Myocyte (in vitro differentiated cells): Measurements from ENCODE around the gene WDFY2. TPM values are rescaled to one million over a fixed set of nuclear protein-coding genes. Genes with fewer than 3 reads are reported as not detected.
"Not testable (repeated sequence)": the region's sequence is repeated elsewhere in the genome, so short reads cannot be mapped to it uniquely, and the experiment has no call there.

Experiments
- DNase-seq: peaks from one replicate; pipeline ENCODE4 v3.0.0-alpha.2; 2012; ENCODE audit warnings: low read depth
- total RNA-seq: library from RNA; depleted of rRNA; stranded (reverse); fragments of >200 nt; gene quantifications from 2 replicates; pipeline ENCODE4 v1.2.3, GENCODE V29; 2014

The WDFY2 gene
- total RNA-seq, 1 donor from 2014 or later: 6.1 TPM

DNA sequence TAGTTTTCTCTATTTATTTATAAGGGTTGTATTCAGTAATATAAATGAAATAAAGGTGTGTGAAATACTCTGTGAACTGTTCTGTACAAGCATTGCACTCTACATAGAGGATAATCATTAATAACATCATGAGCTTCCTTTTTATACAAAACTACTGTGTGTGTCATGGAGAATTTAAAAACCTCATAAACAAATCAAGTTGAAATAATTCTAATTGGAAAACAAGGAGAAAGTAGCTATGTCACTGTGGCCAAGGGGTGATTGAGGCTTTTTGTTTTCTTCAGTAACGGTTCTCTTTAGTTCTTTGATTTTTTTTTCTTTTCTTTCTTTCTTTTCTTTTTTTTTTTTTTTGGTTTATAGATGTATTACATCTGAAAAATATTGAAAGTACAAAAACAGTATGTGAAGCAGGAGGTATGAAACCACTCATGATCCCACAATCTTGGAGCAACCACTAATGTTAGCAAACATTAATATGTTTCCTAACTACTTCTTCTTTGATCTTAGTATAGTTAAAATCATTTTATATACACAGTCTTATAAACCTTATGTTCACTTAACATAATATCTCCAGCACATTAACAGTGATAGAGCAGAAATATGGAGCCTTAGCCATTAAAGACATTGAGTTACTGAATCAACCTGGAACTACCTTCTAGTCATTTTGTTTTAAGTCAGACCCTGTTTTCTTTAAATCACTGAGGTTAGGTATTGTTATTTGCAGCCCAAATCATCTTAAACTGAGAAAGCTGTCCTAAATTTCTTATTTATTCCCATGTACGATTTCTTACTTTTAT lies 45.4 kb downstream of the WDFY2 start:
- no peak for DNase-seq

DNA sequence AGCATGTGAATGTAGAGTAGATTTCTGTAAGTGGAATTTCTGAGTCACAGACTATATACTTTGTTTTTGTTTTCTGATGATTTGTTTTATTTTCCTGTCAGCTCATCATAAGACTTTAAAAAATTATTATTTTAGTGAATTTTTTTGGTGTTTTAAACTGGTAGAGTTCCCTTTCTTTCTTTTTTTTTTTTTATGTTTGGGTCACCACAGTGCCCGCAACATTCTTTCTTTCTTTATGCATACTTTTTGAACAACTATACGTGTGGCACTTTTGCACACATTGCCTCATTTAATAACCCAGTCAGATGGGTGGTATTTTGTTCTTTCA lies 46.0 kb downstream of the WDFY2 start:
- DNase-seq: no peak

DNA sequence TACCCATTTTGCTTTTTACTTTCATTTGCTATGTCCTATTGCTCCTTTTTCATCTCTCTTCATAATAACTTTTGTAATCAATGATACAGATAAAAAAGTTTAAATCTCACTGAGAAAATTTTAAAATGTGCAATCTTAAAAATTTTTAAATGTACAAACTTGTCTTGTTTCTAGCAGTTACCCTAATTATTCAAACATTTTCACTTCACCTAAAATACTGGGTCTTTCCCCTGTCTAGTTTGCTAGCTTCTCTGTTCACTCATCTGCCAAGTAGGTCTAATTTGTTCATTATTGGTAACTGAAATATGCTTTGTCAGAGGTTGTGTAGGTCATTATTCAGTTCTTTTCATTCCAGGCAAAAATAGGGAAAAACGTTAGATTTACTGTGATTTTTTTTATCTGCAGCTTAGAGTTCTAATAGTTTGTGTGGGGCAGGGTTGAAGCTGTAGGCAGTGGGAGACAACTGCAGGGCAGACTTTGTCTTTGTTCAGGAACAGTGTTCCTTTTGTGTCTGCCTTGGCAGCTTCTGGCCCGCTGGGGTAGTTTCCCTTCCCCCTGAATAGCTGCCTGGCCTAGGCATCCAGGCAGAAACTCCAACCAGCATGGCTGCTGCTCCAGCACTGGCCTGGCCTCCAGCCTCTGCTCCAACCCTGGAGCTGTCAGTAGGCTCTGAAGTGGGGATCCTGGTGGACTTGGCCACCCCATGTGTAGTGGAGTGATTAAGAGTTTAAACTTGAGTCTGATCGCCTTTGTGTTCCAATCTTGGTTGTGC lies 48.5 kb downstream of the WDFY2 start:
- peak; percentile 47 for DNase-seq

DNA sequence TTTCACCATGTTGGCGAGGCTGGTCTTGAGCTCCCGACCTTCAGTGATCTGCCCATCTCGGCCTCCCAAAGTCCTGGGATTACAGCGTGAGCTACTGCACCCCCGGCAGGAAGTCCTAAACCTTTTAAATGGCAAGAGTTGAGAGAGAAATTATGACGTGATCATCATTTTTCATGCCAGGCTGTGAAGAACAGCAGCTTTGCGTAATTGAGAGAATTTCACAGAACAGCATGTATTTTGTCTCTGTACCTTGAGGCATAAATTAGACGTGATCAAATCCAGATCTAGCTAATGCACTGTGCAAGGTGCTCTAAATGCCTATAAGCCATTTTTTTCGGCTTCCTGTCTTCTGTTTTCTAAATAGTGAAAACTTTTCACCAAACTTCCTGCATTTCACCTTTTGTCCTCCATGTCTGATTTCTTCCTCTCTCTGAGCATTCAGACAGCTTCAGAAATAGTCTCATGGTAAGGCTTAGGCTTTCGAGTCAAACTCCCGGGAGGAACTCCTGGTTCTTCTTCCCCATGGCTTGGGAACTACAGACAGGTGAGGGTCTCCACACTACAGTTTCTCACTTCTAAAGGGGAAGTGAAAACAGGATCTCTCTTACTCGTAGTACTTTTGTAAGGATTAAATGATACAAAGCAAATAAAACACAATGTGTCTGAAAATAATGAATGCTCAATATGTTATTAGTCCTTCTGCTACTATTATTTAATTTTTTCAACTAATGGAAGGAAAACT lies 51.0 kb downstream of the WDFY2 start:
- DNase-seq: no peak

DNA sequence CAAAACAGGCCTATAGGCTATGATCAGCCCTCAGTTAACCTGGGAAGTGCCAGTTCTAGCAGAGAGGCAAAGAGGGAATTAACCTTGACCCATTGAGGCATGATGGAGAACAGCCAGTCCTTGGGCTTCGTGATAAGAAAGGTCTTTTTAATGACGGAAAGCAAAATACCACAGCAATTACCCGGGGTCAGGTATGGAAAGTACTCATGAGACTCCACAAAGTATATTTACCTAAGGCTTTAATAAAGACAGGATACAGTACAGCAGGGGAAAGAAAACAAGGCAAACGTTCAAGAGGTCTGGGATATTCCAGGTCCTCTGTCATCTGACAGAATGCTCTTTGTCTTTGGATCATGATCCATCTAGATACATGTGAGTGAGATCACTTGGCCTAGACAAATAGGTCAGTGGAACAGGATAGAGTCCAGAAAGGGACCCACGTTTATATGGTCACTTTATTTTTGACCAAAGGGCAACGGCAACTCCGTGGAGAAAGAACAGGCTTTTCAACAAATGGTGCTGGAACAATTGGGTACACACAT lies 52.2 kb downstream of the WDFY2 start:
- DNase-seq: no peak

DNA sequence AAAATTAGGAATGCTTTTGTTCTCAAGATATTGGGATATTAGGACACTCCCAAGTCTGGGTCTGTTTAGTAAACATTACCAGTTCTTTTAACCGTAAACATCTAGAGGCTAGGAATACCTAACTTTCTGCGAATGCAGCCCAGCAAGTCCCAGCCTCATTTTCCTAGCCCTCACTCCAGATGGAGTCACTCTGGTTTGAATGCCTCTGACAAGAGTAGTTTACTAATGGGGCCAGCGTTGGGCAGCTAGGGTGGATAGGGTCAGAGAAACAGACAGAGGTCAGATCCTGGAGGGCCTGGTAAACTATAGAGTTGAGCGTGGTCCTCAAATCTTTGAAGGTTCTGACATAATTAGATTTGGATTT lies 53.6 kb downstream of the WDFY2 start:
- DNase-seq: no peak

DNA sequence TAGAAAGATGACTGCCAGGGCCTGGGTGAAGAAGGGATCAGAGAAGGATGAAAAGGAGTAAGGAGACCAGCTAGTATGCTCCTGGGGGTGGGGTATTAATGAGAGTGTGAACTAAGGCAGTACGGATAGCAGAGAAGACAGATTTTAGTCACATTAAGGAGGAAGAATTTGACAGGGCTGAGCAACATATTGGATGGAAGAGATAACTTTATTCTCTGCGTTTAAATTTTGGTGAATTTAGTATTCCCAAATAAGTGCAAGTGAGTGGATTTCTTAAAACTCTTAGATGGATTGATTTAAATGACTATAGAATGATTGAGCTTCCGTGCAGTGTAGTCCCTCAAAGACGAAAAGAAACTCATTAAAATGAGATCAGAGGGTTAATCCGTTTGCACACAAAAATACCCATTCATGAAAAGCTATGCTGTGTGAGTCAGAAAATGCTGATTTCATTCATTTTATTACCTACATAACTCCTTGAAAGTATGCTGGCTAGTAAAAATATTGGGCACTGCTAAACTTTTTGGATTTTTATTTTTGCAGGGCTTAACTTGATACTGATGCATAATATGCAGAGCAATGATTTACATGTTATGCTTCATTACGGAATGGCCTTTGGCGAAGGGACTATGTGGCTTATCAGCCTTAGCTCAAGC lies 54.1 kb downstream of the WDFY2 start:
- DNase-seq: no peak

DNA sequence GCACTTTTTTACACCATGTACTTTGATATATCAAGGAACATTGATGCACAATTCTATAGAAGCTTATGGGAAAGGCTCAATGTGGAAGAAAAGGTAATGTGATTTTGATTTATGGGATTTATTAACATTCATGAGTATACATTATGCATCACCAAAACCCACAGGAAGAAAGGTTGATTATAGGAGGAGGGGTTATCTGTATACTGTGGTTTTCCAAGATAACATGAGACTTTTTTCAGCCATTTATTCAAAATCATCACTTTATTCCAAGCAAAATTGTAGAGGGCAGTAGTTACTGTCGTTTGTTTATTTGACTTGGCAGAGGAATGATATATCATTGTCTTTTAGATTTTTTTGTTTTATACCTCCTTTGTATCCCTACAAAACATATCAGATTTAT lies 54.9 kb downstream of the WDFY2 start:
- no peak for DNase-seq

DNA sequence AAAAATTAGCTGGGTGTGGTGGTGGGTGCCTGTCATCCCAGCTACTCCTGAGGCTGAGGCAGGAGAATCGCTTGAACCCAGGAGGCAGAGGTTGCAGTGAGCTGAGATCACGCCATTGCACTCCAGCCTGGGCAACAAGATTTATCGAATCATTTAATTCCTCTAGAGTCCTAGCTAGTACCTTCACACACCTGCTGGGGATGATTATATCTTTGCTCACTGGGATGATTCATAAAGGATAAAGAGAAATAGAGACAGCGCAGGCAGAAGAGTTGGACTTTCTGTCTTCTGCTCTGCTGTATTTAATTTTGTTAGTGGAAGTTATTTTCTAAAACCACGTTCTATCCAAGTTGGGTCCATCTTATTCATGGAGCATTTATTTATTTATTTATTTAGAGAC lies 56.4 kb downstream of the WDFY2 start:
- DNase-seq: not testable (repeated sequence)

DNA sequence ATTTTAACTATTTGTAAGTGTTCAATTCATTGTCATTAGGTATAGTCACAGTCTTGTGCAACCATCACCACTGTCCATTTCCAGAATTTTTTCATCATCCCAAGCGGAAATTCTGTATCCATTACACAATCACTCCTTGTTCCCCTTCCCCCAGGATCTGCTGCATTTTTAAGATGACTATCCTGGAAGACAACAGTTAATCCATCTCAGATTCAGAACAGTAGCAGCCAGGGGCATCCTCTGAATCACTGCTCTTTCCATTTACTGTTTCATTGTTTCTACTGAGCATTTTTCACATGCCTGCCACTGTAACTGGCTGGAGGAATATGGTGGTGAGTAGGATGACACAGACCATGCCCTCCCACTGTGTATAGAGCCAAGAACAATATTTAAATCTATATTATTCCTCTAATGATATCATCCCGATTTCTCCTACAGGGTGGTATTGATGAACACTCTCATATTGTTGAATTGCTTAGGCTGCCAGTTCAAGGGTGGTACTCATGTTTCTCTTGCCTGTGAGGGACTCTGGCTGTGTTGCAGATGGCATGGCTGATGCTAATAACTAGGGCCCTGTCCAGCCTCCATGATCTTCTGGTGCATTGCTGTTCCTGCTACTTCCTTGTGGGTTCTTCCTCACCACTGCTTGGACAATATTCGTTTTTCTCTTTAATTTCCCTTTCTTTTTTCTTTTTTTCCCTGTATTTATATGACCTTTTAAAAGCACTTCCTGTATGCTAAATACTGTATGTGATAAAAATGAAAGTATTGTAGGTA lies 59.0 kb downstream of the WDFY2 start:
- DNase-seq: peak; percentile 66

DNA sequence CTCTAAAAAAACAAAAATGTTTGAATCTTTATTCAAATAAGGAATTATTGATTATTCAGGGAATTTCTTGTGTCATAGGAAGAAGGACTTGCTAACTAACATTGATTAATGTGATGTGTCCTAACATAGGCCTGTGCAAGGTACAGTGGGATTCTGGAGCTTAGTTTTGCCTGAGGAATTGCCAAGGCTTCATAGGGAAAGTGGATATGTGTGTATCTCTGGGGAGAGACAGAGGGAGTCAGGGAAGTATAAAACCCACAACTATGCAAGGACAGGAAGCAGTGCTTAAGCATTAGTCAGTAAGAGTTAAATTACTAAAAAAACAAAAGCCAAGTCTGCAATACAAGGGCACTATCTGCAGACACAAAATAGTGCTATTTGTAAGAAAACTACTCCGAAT lies 59.6 kb downstream of the WDFY2 start:
- peak; percentile 82 for DNase-seq

DNA sequence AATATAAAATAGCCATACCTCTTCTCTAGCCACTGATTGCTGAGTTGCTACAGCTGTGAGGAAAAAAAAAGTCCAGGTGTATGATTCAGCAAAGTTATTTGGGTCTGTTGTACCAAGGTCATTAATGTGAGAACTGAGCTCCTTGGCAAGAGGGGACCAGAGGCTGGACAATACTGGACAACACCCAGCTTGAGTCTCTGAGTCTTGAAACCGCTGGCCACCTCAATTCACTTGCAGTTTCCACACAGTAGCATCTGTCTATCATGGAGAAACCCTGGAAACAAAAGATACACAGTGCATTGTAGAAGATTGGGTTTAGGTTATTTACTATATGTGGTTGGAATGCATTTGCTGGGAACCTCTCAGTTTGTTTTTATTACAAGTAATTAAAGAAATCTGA lies 60.4 kb downstream of the WDFY2 start:
- DNase-seq: peak; percentile 59

DNA sequence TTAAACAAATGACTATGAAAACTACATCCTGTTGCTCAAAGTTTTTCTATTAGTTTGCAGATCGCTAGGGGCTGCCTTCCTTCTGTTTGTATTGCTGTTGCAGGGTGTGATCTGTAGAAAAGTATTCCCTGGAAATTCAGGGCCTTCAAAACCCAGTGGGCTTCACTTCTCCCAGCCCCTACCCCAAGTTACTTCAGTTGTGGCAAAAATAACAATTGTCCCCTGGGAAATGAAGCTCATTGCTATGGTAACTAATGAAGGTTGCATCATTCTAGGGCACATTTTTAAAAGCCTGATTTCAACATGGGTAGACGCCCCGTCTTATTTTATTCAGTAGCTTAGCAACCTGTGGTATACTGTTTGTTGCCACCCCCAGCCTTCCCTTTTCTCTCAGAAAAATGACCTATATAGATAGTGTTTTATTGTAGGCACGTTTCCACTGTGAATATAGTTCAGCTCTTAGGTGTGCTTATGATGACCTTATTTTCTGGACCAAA lies 60.9 kb downstream of the WDFY2 start:
- DNase-seq: peak; percentile 55

DNA sequence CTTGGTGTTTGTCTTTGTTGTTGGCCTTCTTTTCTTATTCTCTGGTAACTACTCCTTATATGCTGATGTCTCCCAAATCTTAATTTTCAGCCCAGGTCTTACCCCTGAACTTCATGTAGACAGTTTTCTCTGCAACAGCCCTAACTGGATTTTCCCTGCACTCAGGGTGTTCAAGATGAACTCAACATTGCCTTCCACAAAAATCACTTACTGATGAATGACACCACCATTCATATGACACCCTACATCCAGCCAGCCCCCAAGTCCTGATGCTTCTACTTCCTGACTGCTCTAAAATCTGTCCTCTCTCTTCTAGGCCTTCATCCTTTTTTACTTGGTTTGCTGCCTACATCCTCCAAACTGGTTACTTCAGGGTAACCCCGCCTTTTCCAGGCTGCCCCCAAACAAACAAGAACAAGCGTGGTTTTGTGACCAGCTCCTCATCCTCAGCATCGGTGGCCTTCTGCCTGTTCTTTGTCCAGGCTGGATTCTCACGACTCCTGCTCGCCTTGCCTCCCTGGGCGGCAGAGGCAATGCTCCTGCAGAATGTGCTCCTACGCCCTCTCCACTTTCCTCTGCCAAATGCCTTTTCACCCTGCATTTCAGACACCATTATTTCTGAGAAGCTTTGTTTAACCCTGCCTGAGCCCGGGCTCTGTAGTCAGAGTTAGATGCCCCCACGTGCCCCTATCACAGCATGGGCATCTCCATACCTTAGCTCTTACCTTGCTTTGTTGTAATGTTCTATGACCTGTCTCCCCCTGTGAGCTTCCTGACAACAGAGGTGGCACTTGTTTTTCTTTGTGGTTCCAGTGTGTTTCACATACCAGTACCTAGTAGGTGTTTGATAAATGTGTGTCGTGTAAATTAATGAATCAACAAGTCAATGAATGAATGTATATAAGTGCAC lies 61.8 kb downstream of the WDFY2 start:
- no peak for DNase-seq

DNA sequence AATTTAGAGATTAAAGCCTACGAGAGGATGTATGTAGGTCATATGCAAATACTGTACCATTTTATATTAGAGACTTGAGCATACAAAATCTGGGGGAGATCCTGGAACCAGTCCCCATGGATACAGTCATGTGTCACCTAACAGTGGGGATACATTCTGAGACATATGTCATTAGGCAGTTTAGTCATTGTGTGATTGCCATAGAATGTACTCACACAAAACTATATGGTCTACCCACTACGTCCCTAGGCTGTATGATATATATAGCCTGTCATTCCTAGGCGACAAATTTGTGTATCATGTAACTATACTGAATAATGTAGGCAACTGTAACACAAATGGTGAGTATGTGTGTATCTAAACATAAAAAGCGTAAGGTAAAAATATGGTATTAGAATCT lies 62.8 kb downstream of the WDFY2 start:
- DNase-seq: no peak

DNA sequence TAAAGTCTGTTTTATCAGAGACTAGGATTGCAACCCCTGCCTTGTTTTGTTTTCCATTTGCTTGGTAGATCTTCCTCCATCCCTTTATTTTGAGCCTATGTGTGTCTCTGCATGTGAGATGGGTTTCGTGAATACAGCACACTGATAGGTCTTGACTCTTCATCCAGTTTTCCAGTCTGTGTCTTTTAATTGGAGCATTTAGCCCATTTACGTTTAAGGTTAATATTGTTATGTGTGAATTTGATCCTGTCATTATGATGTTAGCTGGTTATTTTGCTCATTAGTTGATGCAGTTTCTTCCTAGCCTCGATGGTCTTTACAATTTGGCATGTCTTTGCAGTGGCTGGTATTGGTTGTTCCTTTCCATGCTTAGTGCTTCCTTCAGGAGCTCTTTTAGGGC lies 67.9 kb downstream of the WDFY2 start:
- DNase-seq: not testable (repeated sequence)

DNA sequence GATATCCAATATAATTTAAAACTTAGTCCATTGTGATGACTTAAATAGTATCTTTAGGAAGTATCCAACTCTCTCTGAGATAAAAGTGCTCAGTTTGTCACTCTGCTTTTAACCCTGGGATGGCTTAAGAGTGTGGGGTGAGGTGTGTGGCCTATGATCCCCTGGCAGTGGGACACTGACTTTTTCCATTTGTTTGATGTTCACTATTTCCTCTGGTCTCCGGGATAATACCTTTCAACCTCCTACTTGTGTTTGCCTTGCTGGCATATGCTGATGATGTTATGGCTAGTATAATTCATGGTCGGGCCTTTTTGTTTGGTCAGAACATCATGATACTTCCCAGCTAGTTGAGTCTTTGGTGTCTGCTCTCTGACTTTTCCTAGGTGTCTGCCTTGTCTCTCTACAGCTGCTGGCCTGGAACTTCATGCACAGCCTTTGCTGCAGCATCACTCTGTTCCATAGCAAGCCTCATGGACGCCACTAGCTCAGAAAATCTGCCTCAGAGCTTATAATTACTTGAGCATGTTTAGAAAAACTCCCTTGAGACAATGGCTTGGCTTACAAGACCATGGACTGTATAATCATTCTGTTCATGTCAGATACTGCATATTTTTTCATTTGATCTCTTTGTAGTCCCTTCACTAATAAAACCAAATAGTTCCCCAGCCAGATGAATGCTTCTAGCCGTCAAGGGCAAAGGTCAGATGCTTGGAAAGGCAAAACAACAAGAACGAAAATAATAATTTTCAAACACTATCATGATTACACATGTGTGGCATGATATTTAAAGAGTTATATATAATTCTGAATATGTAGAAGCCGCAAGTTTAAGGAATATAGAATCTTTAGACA lies 75.2 kb downstream of the WDFY2 start:
- DNase-seq: no peak

DNA sequence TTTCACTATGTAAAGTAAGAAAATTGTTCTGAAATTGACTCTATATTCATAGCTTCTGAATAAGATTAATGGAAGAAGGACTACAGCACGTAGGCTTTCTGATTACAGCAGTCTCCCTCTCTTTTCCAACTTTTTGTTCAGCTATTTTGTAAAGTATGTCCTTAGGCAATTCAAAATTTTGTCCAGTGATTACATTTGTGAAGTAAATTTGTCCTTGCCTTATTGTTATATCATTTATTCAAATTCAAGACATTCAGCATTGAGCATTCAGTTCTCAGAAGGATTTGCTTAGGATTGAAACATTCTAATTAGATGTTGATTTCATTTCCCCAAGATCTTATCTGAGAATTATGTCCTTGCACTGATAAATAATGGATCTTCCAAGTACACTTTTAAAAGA lies 76.6 kb downstream of the WDFY2 start:
- no peak for DNase-seq
